RPMI7951 (cell line): ENCODE data around the gene FAM161A. TPM values are rescaled to one million over a fixed set of nuclear protein-coding genes. Genes with fewer than 3 reads are reported as not detected.
A peak's percentile ranks its signal among the peaks of the same experiment; 100 is the strongest.
"Not testable (repeated sequence)": the region's sequence is repeated elsewhere in the genome, so short reads cannot be mapped to it uniquely, and the experiment has no call there.

ENCODE experiments used
- DNase-seq: peaks from one replicate; pipeline ENCODE4 v3.0.0-alpha.2; 2012; ENCODE audit warnings: low read depth
- total RNA-seq: library from RNA; depleted of rRNA; stranded (reverse); fragments of >200 nt; shearing (Covaris generic); gene quantifications from 2 replicates; pipeline ENCODE4 v1.2.3, GENCODE V29; 2014; rRNA removed

FAM161A gene
- 1.8 and 2.2 TPM in 2 replicates for total RNA-seq

DNA sequence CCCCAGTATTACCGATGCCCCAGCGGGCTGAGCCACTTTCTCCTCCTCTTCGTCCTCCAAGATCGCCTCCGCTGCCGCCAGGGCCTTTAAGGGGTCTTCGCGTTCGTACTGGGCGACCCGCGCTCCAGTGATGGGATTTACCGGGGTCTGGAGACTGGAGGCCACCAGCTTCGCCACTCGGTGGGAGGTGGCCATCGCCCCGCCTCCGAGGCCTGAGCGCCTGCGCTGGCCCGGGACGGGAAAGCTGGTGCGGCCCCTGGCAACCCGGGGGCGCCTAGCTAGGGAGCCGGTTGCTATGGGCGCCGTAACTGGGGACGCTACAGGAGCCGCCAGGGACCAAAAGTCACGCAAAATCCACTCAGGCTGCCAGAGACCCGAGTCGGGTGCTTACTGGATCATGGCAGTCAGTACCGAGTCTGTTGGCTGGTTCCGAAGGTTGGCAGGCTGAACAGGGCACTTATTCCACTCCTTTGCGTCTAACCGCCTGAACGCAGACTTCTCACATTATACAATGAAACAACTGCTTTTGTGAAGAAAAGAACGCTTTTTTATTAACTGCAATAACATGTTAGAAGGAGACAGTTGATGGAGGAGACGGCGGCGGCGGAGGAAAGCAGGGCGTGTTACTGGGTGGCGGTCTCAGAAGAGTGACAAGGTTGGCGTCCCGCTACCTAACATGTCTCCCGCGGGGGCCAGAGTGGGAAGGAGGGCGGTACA, at the start of gene FAM161A:
Gene FAM161A, minus strand, starts transcription at position 214 of the 717 bp plus-strand sequence. Its CDS starts 19 bp downstream, at position 195.
- DNase-seq: peak; percentile 83

- DNase-seq: no peak
Observed at GRCh38 chr2:61900281-61900680, 46.4 kb upstream of the FAM161A start.

DNA sequence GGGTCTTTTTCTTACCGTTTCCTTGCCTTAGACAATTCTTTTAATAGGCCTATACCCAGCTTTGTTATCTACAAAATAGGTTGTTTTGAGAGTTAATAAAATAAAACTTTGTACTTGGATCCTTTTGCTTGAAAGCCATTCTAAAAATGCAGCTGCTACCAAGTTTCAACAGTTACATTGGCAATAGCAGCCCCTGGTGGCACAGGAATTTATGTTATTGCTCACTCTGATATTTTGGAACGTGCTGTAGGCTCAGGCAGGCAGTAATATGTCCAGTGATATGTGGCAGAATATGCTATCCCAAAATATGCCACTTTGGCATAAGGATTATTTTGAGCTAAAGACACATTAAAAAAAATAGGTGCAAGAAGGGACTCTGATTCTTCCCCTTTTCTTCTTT, 45.0 kb upstream of the FAM161A start:
- DNase-seq: peak; percentile 20

- peak; percentile 83 for DNase-seq
Observed at GRCh38 chr2:61888267-61889055, 34.6 kb upstream of the FAM161A start, which contains the start of gene CCT4. TSS of gene CCT4 (minus strand) at chr2:61888656. CDS start at chr2:61888507, 149 bp downstream.

GRCh38 chr2:61887717-61888266, 33.9 kb upstream of the FAM161A start:
- peak; percentile 41 for DNase-seq

DNA sequence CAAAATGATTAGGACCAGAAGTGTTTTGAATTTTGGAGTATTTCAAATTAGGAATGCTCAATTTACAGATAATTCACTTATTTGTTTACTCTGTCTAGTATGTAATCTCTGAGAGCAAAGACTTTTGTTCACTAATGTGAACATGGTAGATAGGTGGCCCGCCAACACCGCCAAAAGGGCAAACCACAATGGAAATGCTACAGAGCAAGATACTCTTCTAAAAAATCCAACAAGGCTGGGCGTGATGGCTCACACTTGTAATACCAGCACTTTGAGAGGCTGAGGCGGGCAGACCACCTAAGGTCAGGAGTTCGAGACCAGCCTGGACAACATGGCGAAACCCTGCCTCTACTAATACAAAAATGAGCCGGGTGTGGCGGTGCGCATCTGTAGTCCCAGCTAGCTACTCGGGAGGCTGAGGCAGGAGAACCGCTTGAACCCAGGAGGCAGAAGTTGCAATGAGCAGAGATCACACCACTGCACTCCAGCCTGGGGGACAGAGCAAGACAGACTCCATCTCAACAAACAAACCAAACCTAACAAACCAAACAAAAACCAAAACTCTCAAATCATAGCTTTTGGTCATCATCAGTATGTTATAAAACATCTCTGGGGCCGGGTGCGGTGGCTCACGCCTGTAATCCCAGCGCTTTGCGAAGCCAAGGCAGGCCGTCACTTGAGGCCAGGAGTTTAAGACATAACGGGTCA, 32.2 kb upstream of the FAM161A start:
- no peak for DNase-seq

DNA sequence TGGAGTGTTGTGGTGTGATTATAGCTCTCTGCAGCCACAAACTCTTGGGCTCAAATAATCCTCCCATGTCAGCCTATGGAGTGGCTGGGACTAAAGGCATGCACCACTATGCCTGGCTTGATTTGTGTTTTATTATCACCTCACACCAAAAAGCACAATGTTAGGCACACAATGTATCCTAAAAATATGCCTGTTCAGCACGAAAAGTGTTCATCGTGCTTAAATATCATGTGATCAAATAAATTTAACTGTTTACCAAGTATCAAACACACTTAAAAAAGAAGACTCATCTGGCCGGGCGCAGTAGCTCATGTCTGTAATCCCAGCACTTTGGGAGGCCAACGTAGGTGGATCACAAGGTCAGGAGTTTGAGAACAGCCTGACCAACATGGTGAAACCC, 29.0 kb upstream of the FAM161A start:
- DNase-seq: no peak

DNA sequence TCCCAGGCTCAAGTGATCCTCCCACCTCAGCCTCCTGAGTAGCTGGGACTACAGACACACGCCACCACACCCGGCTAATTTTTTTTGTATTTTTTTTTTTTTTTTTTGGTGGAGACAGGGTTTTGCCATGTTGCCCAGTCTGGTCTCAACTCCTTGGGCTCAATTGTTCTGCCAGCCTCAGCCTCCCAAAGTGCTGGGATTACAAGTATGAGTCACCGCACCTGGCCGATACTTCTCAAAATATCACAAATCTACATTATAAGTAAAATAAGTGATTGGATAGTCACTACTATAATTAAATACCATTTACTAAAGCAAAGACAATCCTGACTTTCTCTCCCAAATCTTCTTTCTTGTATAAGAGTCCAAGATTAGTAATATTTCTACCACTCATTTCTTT, 25.5 kb upstream of the FAM161A start:
- DNase-seq: not testable (repeated sequence)

- DNase-seq: no peak
Observed at GRCh38 chr2:61878761-61879160, 24.9 kb upstream of the FAM161A start.

DNA sequence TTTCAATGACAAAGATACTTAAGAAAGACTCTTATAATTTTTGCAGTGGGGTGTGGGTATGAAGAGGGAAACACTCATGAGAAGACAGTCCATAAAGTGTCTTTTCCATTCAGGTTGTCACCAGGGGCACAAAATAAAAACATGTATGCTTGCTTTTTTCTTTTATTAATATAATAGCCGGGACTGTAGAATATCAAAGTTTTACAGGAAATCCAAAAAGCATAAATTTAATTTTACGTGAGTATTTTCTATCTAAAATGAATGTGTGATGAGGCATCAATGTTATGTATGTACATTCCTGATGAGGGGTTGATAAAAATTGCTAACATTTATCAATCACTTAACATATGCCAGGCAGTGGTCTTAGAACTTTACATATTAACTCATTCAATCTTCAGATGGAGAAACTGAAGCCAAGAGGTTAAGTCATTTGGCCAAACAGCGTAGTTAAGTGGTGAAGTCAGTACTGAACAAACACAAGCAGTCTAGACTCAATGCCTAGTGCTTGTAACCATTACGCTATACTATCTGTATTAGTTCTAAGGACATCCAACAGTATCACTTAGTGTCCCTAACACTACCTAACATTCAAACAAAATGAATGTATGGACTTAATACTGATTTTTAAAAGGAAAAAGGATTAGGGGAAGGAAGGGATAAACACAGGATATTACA, 23.8 kb upstream of the FAM161A start:
- DNase-seq: no peak

GRCh38 chr2:61876400-61876799, 22.5 kb upstream of the FAM161A start:
- no peak for DNase-seq

DNA sequence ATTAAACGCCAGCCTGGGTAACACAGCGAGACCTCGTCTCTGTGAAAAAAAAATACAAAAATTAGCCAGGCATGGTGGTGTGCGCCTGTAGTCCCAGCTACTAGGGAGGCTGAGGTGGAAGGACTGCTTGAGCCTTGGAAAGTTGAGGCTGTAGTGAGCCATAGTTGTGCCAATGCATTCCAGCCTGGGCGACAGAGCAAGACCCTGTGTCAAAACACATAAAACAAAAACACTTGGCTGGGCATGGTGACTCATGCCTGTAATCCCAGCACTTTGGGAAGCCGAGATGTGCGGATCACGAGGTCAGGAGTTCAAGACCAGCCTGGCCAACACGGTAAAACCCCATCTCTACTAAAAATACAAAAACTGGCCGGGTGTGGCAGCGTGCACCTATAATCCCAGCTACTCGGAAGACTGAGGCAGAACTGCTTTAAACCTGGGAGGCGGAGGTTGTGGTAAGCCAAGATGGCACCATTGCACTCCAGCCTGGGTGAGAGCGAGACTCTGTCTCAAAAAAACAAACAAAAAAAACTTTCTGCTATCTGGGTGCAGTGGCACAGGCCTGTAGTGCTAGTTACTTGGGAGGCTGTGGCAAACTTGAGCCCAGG, 12.7 kb upstream of the FAM161A start:
- DNase-seq: not testable (repeated sequence)

DNA sequence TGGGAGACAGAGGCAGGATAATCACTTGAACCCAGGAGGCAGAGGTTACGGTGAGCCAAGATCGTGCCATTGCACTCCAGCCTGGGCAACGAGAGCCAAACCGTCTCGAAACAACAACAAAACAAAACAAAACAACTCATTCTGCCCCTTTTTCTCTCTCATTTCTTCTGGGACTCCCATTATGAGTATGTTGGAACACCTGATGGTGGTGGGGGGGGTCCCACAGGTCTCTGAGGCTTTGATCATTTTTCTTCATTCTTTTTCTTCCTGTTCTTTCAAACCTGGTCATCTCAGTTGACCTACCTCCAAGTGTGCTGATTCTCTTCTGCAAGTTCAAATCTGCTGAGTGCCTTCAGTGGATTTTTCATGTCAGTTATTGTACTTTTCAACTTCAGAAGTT, 8.2 kb upstream of the FAM161A start:
- no peak for DNase-seq

DNA sequence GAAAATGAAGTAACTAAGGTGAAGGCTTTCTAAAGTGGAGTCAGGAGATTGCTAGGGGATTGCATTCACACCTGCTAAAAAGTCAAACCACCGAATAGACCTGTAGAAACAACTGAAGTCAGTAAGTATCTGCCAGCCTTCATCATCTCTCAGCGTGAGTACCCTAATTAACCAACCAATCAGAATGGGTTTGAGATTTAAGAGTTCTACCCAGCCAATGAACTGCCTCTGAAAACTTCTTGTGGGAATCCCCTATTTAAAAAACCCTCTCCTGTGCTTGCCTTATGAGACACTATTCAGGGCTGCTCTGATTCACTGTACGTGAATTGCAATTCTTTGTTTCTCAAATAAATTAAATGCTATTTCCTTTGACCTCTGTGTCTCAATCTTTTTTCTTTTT, 3.4 kb upstream of the FAM161A start:
- no peak for DNase-seq

- DNase-seq: peak; percentile 35
Observed at GRCh38 chr2:61855318-61855613, 1.4 kb upstream of the FAM161A start.

DNA sequence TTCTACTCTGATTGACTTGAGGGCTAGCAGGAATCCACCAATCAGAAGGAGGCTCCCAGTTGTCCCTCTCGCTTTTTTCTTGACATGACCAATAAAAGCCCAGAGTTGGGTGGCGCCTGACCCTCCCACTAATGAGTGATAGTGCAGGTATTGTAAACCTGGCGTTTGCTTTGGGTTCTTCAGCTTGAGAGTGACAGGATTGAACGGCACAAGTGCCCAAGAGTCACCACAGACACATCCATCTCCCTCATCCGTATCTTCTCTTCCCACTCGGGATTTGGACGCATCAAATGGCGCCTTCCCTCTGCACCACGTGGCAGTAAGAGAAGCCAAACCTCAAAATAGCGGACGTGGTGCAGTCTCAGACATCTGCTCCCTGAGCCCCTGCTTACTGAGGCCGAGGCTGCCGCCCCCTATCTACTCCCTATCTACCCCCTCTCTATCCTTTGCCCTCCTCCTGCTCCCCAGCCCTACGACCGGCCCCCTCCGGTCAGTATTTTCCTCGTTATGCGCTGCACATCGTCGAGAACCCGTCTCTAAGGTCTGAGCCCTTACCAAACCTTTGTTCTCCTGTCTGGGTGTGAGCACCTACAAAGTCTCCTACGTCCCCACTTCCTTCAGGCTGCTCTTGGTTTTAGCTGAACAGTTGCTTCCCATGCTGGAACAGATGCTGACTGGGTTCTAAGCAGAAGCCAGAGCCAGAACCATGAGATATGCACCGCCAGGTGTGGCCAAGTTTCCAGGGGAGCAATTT, 881 bp upstream of the FAM161A start:
- peak; percentile 96 for DNase-seq

- peak; percentile 70 for DNase-seq
Observed at GRCh38 chr2:61853086-61853846, 594 bp downstream of the FAM161A start.

DNA sequence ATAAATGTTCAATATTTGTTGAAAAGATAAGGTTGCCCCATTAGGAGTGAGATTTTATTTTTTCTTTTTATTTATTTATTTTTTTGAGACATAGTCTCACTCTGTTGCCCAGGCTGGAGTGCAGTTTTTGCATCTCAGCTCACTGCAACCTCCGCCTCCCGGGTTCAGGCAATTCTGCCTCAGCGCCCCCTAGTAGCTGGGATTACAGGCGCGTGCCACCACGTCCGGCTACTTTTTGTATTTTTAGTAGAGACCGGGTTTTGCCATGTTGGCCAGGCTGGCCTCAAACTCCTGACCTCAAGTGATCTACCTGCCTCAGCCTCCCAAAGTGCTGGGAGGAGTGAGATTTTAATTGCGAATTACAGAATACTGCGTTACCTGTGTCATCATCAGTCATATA, 2.6 kb downstream of the FAM161A start:
- not testable (repeated sequence) for DNase-seq

GRCh38 chr2:61845320-61845719, 8.5 kb downstream of the FAM161A start:
- no peak for DNase-seq

DNA sequence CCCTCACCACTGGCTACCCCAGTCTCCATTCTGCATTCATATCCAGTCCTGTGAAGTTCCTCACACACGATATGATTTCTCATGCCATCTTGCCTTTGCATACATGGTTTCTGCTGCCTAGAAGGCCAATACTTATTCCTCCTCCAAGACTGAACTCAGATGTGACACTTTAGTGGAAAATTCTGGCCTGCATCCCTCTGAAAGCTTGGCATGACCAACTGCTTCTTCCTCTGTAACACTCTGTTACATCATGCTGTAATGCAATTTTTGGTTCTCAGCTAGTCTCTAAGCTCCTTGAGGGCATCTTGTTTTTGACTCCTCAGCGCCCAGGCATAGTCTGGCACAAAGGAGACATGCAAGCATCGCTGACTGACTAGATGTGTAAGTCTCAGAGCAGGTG, 12.6 kb downstream of the FAM161A start:
- no peak for DNase-seq
